ENCODE results near the gene NR1I3. TPM values are rescaled to one million over a fixed set of nuclear protein-coding genes. Genes with fewer than 3 reads are reported as not detected.

The NR1I3 gene
- total and polyA plus RNA-seq, 2 of the 13 experiments (the other 11 are each of a cell fraction or from before 2014, with no cell fraction given), result 0.62 to 0.95 TPM

DNA sequence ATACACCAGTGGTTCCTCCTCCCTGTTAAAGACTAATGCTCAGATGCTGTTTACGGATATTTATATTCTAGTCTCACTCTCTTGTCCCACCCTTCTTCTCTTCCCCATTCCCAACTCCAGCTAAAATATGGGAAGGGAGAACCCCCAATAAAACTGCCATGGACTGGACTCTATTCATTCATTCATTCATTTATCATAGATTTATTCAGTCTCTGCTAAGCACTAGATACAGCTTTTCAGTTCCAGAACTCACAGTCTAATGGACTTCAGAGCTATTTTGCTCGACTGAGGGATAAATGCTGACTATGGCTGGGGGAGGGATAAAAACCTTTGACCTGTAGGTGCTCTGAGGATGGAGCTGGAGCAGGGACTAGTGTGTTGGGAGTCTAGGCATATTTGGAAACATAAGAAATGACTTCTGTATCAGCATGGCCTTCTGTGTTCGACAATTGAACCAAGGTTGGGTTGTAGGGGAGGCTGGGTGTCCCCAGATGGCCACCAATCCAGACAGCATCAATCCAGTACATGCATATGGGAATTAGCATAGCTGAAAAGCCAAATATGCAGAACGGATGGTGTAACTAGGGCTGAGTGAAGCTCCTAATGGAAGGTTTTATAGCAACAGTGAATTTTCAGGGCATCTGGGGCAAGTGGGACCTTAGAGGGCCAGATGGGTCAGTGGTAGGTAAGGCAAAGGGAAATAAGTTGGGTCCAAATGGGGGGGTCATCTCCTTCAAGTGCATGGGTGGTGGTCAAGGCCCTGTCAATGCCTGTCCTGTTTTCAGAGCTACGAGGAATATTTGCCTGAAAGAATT lies 18.7 kb downstream of the NR1I3 start (continued):
- TF ChIP-seq ZNF746 (CRISPR knock-in tag; IDR thresholded peaks at IDR 0.05) (no peak), ZFP37 (CRISPR knock-in tag; IDR thresholded peaks at IDR 0.05; ENCODE audit: borderline replicate concordance) (no peak), PAF1 (CRISPR knock-in tag; IDR thresholded peaks at IDR 0.05) (peak; percentile 86), CBX2 (IDR thresholded peaks at IDR 0.05; ENCODE audit: low read depth, low read length) (no peak), CBX2 (CRISPR knock-in tag; IDR thresholded peaks at IDR 0.05; ENCODE audit: low read depth) (no peak), SIX1 (CRISPR knock-in tag; IDR thresholded peaks at IDR 0.05; ENCODE audit: borderline replicate concordance) (no peak), MAFF (IDR thresholded peaks at IDR 0.05; ENCODE audit: low read depth, low read length) (peak; percentile 46), YEATS4 (CRISPR knock-in tag; IDR thresholded peaks at IDR 0.05; ENCODE audit: borderline replicate concordance) (0 out of 2 replicates have a peak, but pooled peaks have one; percentile 49), AGO1 (IDR thresholded peaks at IDR 0.05; ENCODE audit: low read depth, low read length, poor library complexity, severe bottlenecking) (no peak), ZFP82 (CRISPR knock-in tag; IDR thresholded peaks at IDR 0.05; ENCODE audit: borderline replicate concordance) (0 out of 2 replicates have a peak, but pooled peaks have one; percentile 7), ERF (CRISPR knock-in tag; IDR thresholded peaks at IDR 0.05) (no peak)
- TF ChIP-seq, protein P1, sequence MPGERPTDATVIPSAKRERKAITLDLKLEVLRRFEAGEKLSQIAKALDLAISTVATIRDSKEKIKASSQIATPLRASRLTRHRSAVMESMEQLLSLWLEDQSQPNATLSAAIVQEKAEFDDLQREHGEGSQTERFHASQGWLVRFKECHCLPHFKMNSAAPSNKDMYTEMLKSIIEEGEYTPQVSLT (CRISPR knock-in tag; IDR thresholded peaks at IDR 0.05; ENCODE audit: borderline replicate concordance, low read depth), result no peak
- TF ChIP-seq, protein P2, sequence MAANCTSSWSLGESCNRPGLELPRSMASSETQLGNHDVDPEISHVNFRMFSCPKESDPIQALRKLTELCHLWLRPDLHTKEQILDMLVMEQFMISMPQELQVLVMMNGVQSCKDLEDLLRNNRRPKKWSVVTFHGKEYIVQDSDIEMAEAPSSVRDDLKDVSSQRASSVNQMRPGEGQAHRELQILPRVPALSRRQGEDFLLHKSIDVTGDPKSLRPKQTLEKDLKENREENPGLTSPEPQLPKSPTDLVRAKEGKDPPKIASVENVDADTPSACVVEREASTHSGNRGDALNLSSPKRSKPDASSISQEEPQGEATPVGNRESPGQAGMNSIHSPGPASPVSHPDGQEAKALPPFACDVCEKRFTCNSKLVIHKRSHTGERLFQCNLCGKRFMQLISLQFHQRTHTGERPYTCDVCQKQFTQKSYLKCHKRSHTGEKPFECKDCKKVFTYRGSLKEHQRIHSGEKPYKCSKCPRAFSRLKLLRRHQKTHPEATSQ (CRISPR knock-in tag; IDR thresholded peaks at IDR 0.05; ENCODE audit: borderline replicate concordance), result 0 out of 2 replicates have a peak, but pooled peaks have one; percentile 14
- TF ChIP-seq, protein P3, sequence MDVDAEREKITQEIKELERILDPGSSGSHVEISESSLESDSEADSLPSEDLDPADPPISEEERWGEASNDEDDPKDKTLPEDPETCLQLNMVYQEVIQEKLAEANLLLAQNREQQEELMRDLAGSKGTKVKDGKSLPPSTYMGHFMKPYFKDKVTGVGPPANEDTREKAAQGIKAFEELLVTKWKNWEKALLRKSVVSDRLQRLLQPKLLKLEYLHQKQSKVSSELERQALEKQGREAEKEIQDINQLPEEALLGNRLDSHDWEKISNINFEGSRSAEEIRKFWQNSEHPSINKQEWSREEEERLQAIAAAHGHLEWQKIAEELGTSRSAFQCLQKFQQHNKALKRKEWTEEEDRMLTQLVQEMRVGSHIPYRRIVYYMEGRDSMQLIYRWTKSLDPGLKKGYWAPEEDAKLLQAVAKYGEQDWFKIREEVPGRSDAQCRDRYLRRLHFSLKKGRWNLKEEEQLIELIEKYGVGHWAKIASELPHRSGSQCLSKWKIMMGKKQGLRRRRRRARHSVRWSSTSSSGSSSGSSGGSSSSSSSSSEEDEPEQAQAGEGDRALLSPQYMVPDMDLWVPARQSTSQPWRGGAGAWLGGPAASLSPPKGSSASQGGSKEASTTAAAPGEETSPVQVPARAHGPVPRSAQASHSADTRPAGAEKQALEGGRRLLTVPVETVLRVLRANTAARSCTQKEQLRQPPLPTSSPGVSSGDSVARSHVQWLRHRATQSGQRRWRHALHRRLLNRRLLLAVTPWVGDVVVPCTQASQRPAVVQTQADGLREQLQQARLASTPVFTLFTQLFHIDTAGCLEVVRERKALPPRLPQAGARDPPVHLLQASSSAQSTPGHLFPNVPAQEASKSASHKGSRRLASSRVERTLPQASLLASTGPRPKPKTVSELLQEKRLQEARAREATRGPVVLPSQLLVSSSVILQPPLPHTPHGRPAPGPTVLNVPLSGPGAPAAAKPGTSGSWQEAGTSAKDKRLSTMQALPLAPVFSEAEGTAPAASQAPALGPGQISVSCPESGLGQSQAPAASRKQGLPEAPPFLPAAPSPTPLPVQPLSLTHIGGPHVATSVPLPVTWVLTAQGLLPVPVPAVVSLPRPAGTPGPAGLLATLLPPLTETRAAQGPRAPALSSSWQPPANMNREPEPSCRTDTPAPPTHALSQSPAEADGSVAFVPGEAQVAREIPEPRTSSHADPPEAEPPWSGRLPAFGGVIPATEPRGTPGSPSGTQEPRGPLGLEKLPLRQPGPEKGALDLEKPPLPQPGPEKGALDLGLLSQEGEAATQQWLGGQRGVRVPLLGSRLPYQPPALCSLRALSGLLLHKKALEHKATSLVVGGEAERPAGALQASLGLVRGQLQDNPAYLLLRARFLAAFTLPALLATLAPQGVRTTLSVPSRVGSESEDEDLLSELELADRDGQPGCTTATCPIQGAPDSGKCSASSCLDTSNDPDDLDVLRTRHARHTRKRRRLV (CRISPR knock-in tag; IDR thresholded peaks at IDR 0.05), result no peak
- TF ChIP-seq, protein P4, sequence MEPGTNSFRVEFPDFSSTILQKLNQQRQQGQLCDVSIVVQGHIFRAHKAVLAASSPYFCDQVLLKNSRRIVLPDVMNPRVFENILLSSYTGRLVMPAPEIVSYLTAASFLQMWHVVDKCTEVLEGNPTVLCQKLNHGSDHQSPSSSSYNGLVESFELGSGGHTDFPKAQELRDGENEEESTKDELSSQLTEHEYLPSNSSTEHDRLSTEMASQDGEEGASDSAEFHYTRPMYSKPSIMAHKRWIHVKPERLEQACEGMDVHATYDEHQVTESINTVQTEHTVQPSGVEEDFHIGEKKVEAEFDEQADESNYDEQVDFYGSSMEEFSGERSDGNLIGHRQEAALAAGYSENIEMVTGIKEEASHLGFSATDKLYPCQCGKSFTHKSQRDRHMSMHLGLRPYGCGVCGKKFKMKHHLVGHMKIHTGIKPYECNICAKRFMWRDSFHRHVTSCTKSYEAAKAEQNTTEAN (CRISPR knock-in tag; conservative IDR thresholded peaks at IDR 0.05), result no peak
- TF ChIP-seq, protein P5, sequence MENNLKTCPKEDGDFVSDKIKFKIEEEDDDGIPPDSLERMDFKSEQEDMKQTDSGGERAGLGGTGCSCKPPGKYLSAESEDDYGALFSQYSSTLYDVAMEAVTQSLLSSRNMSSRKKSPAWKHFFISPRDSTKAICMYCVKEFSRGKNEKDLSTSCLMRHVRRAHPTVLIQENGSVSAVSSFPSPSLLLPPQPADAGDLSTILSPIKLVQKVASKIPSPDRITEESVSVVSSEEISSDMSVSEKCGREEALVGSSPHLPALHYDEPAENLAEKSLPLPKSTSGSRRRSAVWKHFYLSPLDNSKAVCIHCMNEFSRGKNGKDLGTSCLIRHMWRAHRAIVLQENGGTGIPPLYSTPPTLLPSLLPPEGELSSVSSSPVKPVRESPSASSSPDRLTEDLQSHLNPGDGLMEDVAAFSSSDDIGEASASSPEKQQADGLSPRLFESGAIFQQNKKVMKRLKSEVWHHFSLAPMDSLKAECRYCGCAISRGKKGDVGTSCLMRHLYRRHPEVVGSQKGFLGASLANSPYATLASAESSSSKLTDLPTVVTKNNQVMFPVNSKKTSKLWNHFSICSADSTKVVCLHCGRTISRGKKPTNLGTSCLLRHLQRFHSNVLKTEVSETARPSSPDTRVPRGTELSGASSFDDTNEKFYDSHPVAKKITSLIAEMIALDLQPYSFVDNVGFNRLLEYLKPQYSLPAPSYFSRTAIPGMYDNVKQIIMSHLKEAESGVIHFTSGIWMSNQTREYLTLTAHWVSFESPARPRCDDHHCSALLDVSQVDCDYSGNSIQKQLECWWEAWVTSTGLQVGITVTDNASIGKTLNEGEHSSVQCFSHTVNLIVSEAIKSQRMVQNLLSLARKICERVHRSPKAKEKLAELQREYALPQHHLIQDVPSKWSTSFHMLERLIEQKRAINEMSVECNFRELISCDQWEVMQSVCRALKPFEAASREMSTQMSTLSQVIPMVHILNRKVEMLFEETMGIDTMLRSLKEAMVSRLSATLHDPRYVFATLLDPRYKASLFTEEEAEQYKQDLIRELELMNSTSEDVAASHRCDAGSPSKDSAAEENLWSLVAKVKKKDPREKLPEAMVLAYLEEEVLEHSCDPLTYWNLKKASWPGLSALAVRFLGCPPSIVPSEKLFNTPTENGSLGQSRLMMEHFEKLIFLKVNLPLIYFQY (CRISPR knock-in tag; IDR thresholded peaks at IDR 0.05; ENCODE audit: borderline replicate concordance), result no peak
